HepG2 (cell line): ENCODE results near the gene FAM180A. TPM values are rescaled to one million over a fixed set of nuclear protein-coding genes. Genes with fewer than 3 reads are reported as not detected.

Experiments used
- ATAC-seq: fragments of 200-7000 bp; cut with Tn5 transposase; 3 replicates; pipeline ENCODE4 v1.9.1; 2020; ENCODE audit warnings: mild to moderate bottlenecking, moderate library complexity
- BruUV-seq: library from RNA; stranded (reverse); fragments of 400-500 nt; replicated peaks from 2 replicates; lab custom pipeline; 2021; lab: Mats Ljungman, UMichigan
- CTCF ChIA-PET: fragments of 300-600 bp; formaldehyde crosslinking; extraction: SDS; loops from one replicate; lab custom pipeline; 2021; ENCODE audit warnings: low total read pairs, inconsistent platforms, low intra/inter-chr PET ratio; lab: Yijun Ruan, JAX
- POLR2A ChIA-PET: fragments of 350-600 bp; sonication (Branson Sonifier 250); formaldehyde crosslinking; loops from one replicate; lab custom pipeline; 2020; ENCODE audit warnings: antibody characterized with exemption, inconsistent platforms; lab: Yijun Ruan, JAX
- DNase-seq: peaks from one replicate; pipeline ENCODE4 v3.0.0-alpha.2; 2015; ENCODE audit warnings: low spot score
- FAIRE-seq: peaks from 3 replicates; lab custom pipeline; 2011; peaks lifted over from hg19 to GRCh38; lab: Jason Lieb, UNC
- H2AFZ ChIP-seq: one replicate; pipeline ENCODE4 v1.6.1; 2011; ENCODE audit warnings: low read length, inconsistent platforms
- H3K27ac ChIP-seq: fragments of 300-600 bp; 3 replicates; pipeline ENCODE4 v1.8.0; 2011; ENCODE audit warnings: mixed run types, mild to moderate bottlenecking, mixed read lengths, low read length, inconsistent platforms; ENCODE audit not compliant: insufficient read depth; ENCODE audit errors: extremely low read length
- H3K27me3 ChIP-seq, 2 experiments: fragments of 200-600 bp in 1 of 2; 2 replicates in 1 of 2; 3 replicates in 1 of 2; pipeline versions ENCODE4 v1.6.0 to v1.8.0; 2011; ENCODE audit warnings: low read length in 2 of 2, mild to moderate bottlenecking in 2 of 2, moderate library complexity in 2 of 2, inconsistent platforms in 1 of 2; ENCODE audit not compliant: insufficient read depth in 2 of 2, control insufficient read depth in 1 of 2
- H3K36me3 ChIP-seq, 2 experiments: fragments of 200-600 bp in 1 of 2; replicated peaks in 1 of 2; 2 replicates in 1 of 2; 3 replicates in 1 of 2; pipeline versions ENCODE4 v1.5.1 to v1.8.0; 2011; ENCODE audit warnings: low read length in 2 of 2, inconsistent platforms in 1 of 2; ENCODE audit not compliant: insufficient read depth in 2 of 2, control insufficient read depth in 1 of 2
- H3K4me1 ChIP-seq: 2 replicates; pipeline ENCODE4 v1.5.1; 2012; ENCODE audit warnings: low read length, inconsistent platforms; ENCODE audit not compliant: insufficient read depth
- H3K4me2 ChIP-seq: 2 replicates; pipeline ENCODE4 v1.6.0; 2011; ENCODE audit warnings: low read depth, low read length, inconsistent platforms
- H3K4me3 ChIP-seq, 3 experiments: fragments of 200-600 bp in 1 of 3; sonication (generic), shearing (Covaris generic) in 1 of 3; replicated peaks in 1 of 3; 2 replicates each; pipeline ENCODE4 v1.5.1; 2011 to 2016; ENCODE audit warnings: low read length in 3 of 3, inconsistent platforms in 2 of 3, low read depth in 2 of 3, mild to moderate bottlenecking in 2 of 3, control low read depth in 1 of 3, mixed read lengths in 1 of 3; ENCODE audit not compliant: insufficient read depth in 1 of 3
- H3K79me2 ChIP-seq: one replicate; pipeline ENCODE4 v1.6.1; 2011; ENCODE audit warnings: low read length, inconsistent platforms; ENCODE audit not compliant: insufficient read depth
- H3K9ac ChIP-seq: 2 replicates; pipeline ENCODE4 v1.6.0; 2011; ENCODE audit warnings: mild to moderate bottlenecking, low read depth, low read length, inconsistent platforms; ENCODE audit not compliant: insufficient read depth
- H3K9me3 ChIP-seq: 2 replicates; pipeline ENCODE4 v1.5.1; 2012; ENCODE audit warnings: mild to moderate bottlenecking, low read length
- H4K20me1 ChIP-seq: 2 replicates; pipeline ENCODE4 v1.6.0; 2011; ENCODE audit warnings: inconsistent platforms, mild to moderate bottlenecking, low read length, moderate library complexity; ENCODE audit not compliant: insufficient read depth
- AGO1 ChIP-seq: fragments of 200-400 bp; formaldehyde crosslinking; IDR thresholded peaks from 2 replicates; pipeline ENCODE4 v1.6.1; 2017; ENCODE audit warnings: mild to moderate bottlenecking, low read depth, low read length, moderate library complexity; ENCODE audit not compliant: poor library complexity, severe bottlenecking
- AGO2 ChIP-seq: fragments of 200-400 bp; formaldehyde crosslinking; optimal IDR thresholded peaks from 2 replicates; pipeline ENCODE3; 2017; ENCODE audit warnings: mild to moderate bottlenecking, low read depth, low read length, moderate library complexity
- AHR ChIP-seq: IDR thresholded peaks from 2 replicates; pipeline ENCODE4 v1.6.1; 2018; ENCODE audit warnings: missing genetic modification reagents, missing compliant biosample characterization
- EZH2 ChIP-seq: conservative IDR thresholded peaks from 2 replicates; pipeline ENCODE4 v1.6.1; 2012; ENCODE audit warnings: mild to moderate bottlenecking, low read depth, low read length, moderate library complexity
- ISX ChIP-seq: sonication (generic); formaldehyde crosslinking; conservative IDR thresholded peaks from 2 replicates; pipeline ENCODE4 v1.5.0; 2020; ENCODE audit warnings: missing genetic modification reagents
- KAT7 ChIP-seq: IDR thresholded peaks from 2 replicates; pipeline ENCODE4 v1.6.1; 2018; ENCODE audit warnings: borderline replicate concordance, missing compliant biosample characterization
- SETDB1 ChIP-seq: sonication (generic); formaldehyde crosslinking; IDR thresholded peaks from 2 replicates; pipeline ENCODE4 v1.5.1; 2020; ENCODE audit warnings: missing genetic modification reagents, mild to moderate bottlenecking, borderline replicate concordance
- ZNF430 ChIP-seq: sonication (generic); formaldehyde crosslinking; IDR thresholded peaks from 2 replicates; pipeline ENCODE4 v1.9.0; 2021; ENCODE audit warnings: mild to moderate bottlenecking, missing genetic modification reagents
- ZNF468 ChIP-seq: sonication (generic); formaldehyde crosslinking; IDR thresholded peaks from 2 replicates; pipeline ENCODE4 v1.8.0; 2022; ENCODE audit warnings: mild to moderate bottlenecking, moderate library complexity, missing genetic modification reagents
- ZNF850 ChIP-seq: sonication (generic); formaldehyde crosslinking; conservative IDR thresholded peaks from 2 replicates; pipeline ENCODE4 v1.9.0; 2021; ENCODE audit warnings: mild to moderate bottlenecking, missing genetic modification reagents
- ZSCAN20 ChIP-seq: sonication (generic); formaldehyde crosslinking; IDR thresholded peaks from 2 replicates; pipeline ENCODE4 v1.4.0; 2020; ENCODE audit warnings: missing genetic modification reagents, mild to moderate bottlenecking, borderline replicate concordance
- ZSCAN9 ChIP-seq: IDR thresholded peaks from 2 replicates; pipeline ENCODE4 v1.6.1; 2016; ENCODE audit warnings: borderline replicate concordance
- WGBS: methylation state at CpG from one replicate; pipeline ENCODE4 v1.1.6; 2017; ENCODE audit warnings: low lambda C conversion rate; 5-methylcytosine and 5-hydroxymethylcytosine counted together
- in situ Hi-C: cut with HindIII; loops from 2 replicates; pipeline ENCODE4 v1.10.0; 2017; ENCODE audit warnings: low pct_unique_long_range_greater_than_20kb; ENCODE audit not compliant: extremely low pct_ligation_motif_present
- intact Hi-C: fragments of 100-400 bp; cut with micrococcal nuclease; formaldehyde crosslinking; loops from one replicate; pipeline ENCODE4 v1.10.0; 2022; ENCODE audit not compliant: unreplicated experiment
- polyA plus RNA-seq, 8 experiments: library from polyadenylated mRNA; depleted of rRNA in 3 of 8; stranded (reverse) in 7 of 8; unstranded in 1 of 8; fragments of >200 nt; fragmentation: Illumina TruSeq in 4 of 8; extraction: Trizol in 4 of 8; gene quantifications; 2 replicates each; pipeline versions ENCODE4 v1.2.1 to v1.2.3, GENCODE V29; 2011 to 2016; ENCODE audit warnings: low read depth in 4 of 8, missing spikeins in 1 of 8, mixed read lengths in 1 of 8; ENCODE audit not compliant: insufficient read depth in 1 of 8
- total RNA-seq, 5 experiments: library from RNA; depleted of rRNA; stranded (reverse); fragments of >200 nt; fragmentation: Illumina TruSeq; extraction: Trizol; gene quantifications; 2 replicates each; pipeline ENCODE4 v1.2.3, GENCODE V29; 2016; ENCODE audit warnings: low read depth in 1 of 5
- TF ChIP-seq, protein P1 (sequence below): sonication (generic); formaldehyde crosslinking; IDR thresholded peaks from 2 replicates; pipeline ENCODE4 v1.5.0; 2020; ENCODE audit warnings: mild to moderate bottlenecking, missing genetic modification reagents
- TF ChIP-seq, protein P2 (sequence below): sonication (generic); formaldehyde crosslinking; IDR thresholded peaks from 2 replicates; pipeline ENCODE4 v1.5.0; 2020; ENCODE audit warnings: missing genetic modification reagents
- TF ChIP-seq, protein P3 (sequence below): sonication (generic); formaldehyde crosslinking; IDR thresholded peaks from 2 replicates; pipeline ENCODE4 v1.4.0; 2020; ENCODE audit warnings: missing genetic modification reagents
- TF ChIP-seq, protein P4 (sequence below), 2 experiments: fragments of 450-650 bp in 1 of 2; sonication (generic) in 1 of 2; formaldehyde crosslinking; IDR thresholded peaks; 2 replicates each; pipeline versions ENCODE4 v1.5.0 to v1.8.0; 2020 to 2022; ENCODE audit warnings: mild to moderate bottlenecking in 1 of 2, missing genetic modification reagents in 1 of 2
- TF ChIP-seq, protein P5 (sequence below): sonication (generic); formaldehyde crosslinking; IDR thresholded peaks from 2 replicates; pipeline ENCODE4 v1.4.0; 2020; ENCODE audit warnings: mild to moderate bottlenecking, missing genetic modification reagents

FAM180A gene
- total and polyA plus RNA-seq, 2 of the 13 experiments (the other 11 are each of a cell fraction or from before 2014, with no cell fraction given): not detected

DNA sequence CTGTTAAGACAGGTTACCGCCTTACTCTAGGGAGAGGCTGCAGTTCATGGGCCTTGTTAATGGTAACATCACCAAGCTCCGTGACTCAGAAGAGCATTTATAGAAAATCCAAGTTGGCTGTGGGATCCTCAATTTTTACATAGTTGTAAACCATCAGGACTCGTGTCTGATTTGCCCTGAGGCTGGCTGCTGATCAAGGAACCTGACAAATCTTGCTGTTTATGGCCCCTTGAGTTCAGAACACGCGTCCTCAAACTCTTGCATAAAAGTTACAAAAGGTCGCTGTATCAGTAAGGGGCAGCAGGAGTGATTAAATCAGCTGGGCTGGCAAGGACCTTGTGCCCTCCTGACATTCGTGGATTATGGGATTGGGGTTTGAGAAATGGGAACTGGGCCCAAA lies 25.2 kb downstream of the FAM180A start (continued):
- TF ChIP-seq, protein P1, sequence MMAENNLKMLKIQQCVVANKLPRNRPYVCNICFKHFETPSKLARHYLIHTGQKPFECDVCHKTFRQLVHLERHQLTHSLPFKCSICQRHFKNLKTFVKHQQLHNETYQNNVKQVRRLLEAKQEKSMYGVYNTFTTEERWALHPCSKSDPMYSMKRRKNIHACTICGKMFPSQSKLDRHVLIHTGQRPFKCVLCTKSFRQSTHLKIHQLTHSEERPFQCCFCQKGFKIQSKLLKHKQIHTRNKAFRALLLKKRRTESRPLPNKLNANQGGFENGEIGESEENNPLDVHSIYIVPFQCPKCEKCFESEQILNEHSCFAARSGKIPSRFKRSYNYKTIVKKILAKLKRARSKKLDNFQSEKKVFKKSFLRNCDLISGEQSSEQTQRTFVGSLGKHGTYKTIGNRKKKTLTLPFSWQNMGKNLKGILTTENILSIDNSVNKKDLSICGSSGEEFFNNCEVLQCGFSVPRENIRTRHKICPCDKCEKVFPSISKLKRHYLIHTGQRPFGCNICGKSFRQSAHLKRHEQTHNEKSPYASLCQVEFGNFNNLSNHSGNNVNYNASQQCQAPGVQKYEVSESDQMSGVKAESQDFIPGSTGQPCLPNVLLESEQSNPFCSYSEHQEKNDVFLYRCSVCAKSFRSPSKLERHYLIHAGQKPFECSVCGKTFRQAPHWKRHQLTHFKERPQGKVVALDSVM (CRISPR knock-in tag): no peak
- TF ChIP-seq ISX: no peak

DNA sequence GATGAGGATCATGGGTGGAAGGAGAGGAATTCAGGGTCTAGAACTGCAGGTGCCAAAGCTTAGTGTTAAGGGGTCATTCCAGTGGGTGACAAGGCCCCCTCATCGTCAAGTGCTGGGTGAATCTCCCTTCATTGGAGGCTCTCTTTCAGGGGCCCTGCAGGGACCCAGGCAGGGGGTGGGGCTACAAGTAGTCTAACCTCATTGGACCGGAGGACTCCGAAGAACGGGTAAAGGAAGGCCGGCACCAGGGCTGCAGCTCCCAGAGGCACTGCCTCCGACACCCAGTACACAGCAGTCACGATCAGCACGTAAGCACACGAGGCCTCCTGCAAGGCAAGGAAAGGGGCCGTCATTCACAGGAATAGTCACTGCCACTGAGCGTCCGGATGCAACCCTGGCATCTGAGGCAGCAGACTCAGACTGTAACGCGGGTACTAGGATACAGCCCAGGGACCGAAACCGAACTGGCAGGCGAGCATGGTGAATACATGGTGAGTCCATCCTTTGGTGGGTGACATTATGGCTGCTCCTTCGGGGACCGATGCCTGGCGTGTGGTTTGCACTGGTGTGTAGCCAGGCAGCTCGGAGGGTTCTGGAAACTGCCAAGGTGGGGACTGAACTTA lies 27.3 kb downstream of the FAM180A start:
- Histone ChIP-seq H3K4me2 (no peak overlapping the region), H3K79me2 (no peaks in the 10 kb centered on the region), H3K9me3 (no peaks in the 10 kb centered on the region), H3K36me3 (no peaks in the 10 kb centered on the region), H3K9ac (no peak overlapping the region), H4K20me1 (no peaks in the 10 kb centered on the region), H3K4me3 (no peak overlapping the region), H2AFZ (no peak overlapping the region), H3K4me1 (no peaks in the 10 kb centered on the region), H3K27ac (no peak overlapping the region), H3K27me3 (peaks cover 0 to 30% of the 10 kb centered on the region in 2 experiments; a peak in 3 of 5 replicates)
- BruUV-seq: no TSS peak
- ATAC-seq: no peak
- no peak for DNase-seq
- WGBS: 66% methylated on average over 19 of the region's 21 CpGs
- ChIA-PET POLR2A (no interaction called here), CTCF (no interaction called here)
- in situ Hi-C loops (no loop called here), intact Hi-C loops (no loop called here)
- FAIRE-seq: no peak
- no peak for TF ChIP-seq AGO2
- TF ChIP-seq, protein P2, sequence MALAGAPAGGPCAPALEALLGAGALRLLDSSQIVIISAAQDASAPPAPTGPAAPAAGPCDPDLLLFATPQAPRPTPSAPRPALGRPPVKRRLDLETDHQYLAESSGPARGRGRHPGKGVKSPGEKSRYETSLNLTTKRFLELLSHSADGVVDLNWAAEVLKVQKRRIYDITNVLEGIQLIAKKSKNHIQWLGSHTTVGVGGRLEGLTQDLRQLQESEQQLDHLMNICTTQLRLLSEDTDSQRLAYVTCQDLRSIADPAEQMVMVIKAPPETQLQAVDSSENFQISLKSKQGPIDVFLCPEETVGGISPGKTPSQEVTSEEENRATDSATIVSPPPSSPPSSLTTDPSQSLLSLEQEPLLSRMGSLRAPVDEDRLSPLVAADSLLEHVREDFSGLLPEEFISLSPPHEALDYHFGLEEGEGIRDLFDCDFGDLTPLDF (CRISPR knock-in tag): no peak
- TF ChIP-seq EZH2: no peak
- TF ChIP-seq SETDB1: no peak
- no peak for TF ChIP-seq ZNF468 (CRISPR knock-in tag)
- TF ChIP-seq, protein P3, sequence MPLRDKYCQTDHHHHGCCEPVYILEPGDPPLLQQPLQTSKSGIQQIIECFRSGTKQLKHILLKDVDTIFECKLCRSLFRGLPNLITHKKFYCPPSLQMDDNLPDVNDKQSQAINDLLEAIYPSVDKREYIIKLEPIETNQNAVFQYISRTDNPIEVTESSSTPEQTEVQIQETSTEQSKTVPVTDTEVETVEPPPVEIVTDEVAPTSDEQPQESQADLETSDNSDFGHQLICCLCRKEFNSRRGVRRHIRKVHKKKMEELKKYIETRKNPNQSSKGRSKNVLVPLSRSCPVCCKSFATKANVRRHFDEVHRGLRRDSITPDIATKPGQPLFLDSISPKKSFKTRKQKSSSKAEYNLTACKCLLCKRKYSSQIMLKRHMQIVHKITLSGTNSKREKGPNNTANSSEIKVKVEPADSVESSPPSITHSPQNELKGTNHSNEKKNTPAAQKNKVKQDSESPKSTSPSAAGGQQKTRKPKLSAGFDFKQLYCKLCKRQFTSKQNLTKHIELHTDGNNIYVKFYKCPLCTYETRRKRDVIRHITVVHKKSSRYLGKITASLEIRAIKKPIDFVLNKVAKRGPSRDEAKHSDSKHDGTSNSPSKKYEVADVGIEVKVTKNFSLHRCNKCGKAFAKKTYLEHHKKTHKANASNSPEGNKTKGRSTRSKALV (CRISPR knock-in tag): no peak
- TF ChIP-seq, protein P4, sequence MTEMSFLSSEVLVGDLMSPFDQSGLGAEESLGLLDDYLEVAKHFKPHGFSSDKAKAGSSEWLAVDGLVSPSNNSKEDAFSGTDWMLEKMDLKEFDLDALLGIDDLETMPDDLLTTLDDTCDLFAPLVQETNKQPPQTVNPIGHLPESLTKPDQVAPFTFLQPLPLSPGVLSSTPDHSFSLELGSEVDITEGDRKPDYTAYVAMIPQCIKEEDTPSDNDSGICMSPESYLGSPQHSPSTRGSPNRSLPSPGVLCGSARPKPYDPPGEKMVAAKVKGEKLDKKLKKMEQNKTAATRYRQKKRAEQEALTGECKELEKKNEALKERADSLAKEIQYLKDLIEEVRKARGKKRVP (CRISPR knock-in tag; IDR thresholded peaks at IDR 0.05): no peak
- no peak for TF ChIP-seq ZSCAN9 (CRISPR knock-in tag)
- no peak for TF ChIP-seq ZNF430 (CRISPR knock-in tag)
- no peak for TF ChIP-seq AGO1
- TF ChIP-seq, protein P5, sequence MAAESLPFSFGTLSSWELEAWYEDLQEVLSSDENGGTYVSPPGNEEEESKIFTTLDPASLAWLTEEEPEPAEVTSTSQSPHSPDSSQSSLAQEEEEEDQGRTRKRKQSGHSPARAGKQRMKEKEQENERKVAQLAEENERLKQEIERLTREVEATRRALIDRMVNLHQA (CRISPR knock-in tag): no peak
- TF ChIP-seq KAT7: no peak
- TF ChIP-seq AHR (CRISPR knock-in tag): no peak
- no peak for TF ChIP-seq ZSCAN20 (CRISPR knock-in tag)
- no peak for TF ChIP-seq ZNF850 (CRISPR knock-in tag)
